Loucy (cell line): Measurements from ENCODE around the gene SSH2.
"Not testable (repeated sequence)": the region's sequence is repeated elsewhere in the genome, so short reads cannot be mapped to it uniquely, and the experiment has no call there.

Source experiments
- H2AFZ ChIP-seq: fragments of 200-600 bp; sonication (generic); 2 replicates; pipeline ENCODE4 v1.6.0; 2016; ENCODE audit warnings: antibody characterized with exemption, mild to moderate bottlenecking, low read length, moderate library complexity
- H3F3A ChIP-seq: fragments of 200-600 bp; 2 replicates; pipeline ENCODE4 v1.6.0; 2016; ENCODE audit warnings: antibody characterized with exemption, low read depth, mild to moderate bottlenecking
- H3K27me3 ChIP-seq: fragments of 200-600 bp; sonication (generic); 2 replicates; pipeline ENCODE4 v1.6.1; 2014; ENCODE audit warnings: low read length, mild to moderate bottlenecking; ENCODE audit not compliant: insufficient read depth, poor library complexity, severe bottlenecking
- H3K36me3 ChIP-seq: fragments of 200-600 bp; sonication (generic); 2 replicates; pipeline ENCODE4 v1.6.1; 2016; ENCODE audit warnings: low read length; ENCODE audit not compliant: insufficient read depth
- H3K4me1 ChIP-seq: fragments of 200-600 bp; sonication (generic); 2 replicates; pipeline ENCODE4 v1.5.1; 2014; ENCODE audit warnings: low read length, mild to moderate bottlenecking; ENCODE audit not compliant: insufficient read depth, poor library complexity, severe bottlenecking
- H3K4me2 ChIP-seq: fragments of 200-600 bp; sonication (generic); 2 replicates; pipeline ENCODE4 v1.6.0; 2014; ENCODE audit warnings: antibody characterized with exemption, low read length, low read depth, mild to moderate bottlenecking; ENCODE audit not compliant: poor library complexity, severe bottlenecking
- H3K4me3 ChIP-seq: fragments of 200-600 bp; sonication (generic); 2 replicates; pipeline ENCODE4 v1.5.1; 2014; ENCODE audit warnings: low read length, mild to moderate bottlenecking, mixed read lengths; ENCODE audit not compliant: poor library complexity, severe bottlenecking
- H3K79me2 ChIP-seq: fragments of 200-600 bp; sonication (generic); 2 replicates; pipeline ENCODE4 v1.6.1; 2014; ENCODE audit warnings: low read length; ENCODE audit not compliant: insufficient read depth
- H3K9ac ChIP-seq: fragments of 200-600 bp; sonication (generic); 2 replicates; pipeline ENCODE4 v1.6.0; 2014; ENCODE audit warnings: mild to moderate bottlenecking, low read depth, low read length, moderate library complexity; ENCODE audit not compliant: poor library complexity, severe bottlenecking
- H3K9me2 ChIP-seq: fragments of 200-600 bp; sonication (generic); replicated peaks from 2 replicates; pipeline ENCODE4 v1.6.1; 2016; ENCODE audit warnings: low read depth, low read length, mixed read lengths
- H3K9me3 ChIP-seq: fragments of 200-600 bp; sonication (generic); 2 replicates; pipeline ENCODE4 v1.6.1; 2014; ENCODE audit warnings: mild to moderate bottlenecking, antibody characterized with exemption, low read length, low read depth; ENCODE audit not compliant: insufficient read depth
- H4K20me1 ChIP-seq: fragments of 200-600 bp; sonication (generic); 2 replicates; pipeline ENCODE4 v1.6.0; 2014; ENCODE audit warnings: antibody characterized with exemption, low read length, mild to moderate bottlenecking; ENCODE audit not compliant: insufficient read depth, poor library complexity, severe bottlenecking
- CTCF ChIP-seq: fragments of 200-600 bp; sonication (generic); conservative IDR thresholded peaks from 2 replicates; pipeline ENCODE4 v1.5.1; 2014; ENCODE audit warnings: mild to moderate bottlenecking, antibody characterized with exemption, low read length
- EZH2phosphoT487 ChIP-seq: fragments of 200-600 bp; IDR thresholded peaks from 2 replicates; pipeline ENCODE4 v1.6.1; 2018; ENCODE audit warnings: antibody characterized with exemption, mild to moderate bottlenecking, moderate library complexity, borderline replicate concordance

The SSH2 gene

GRCh38 chr17:29782917-29783316, 147.1 kb downstream of the SSH2 start:
- Histone ChIP-seq H3K4me1 (peaks cover 4% of the 10 kb centered on the region), H3K36me3 (no peaks in the 10 kb centered on the region; the same call in 1 of the 2 replicates), H3K27me3 (no peaks in the 10 kb centered on the region), H3K4me2 (no peak overlapping the region), H2AFZ (no peak overlapping the region), H3K9me2 (no peaks in the 10 kb centered on the region), H3K9me3 (no peaks in the 10 kb centered on the region), H4K20me1 (no peaks in the 10 kb centered on the region), H3K9ac (no peak overlapping the region), H3K4me3 (no peak overlapping the region), H3F3A (no peaks in the 10 kb centered on the region), H3K79me2 (no peaks in the 10 kb centered on the region)
- TF ChIP-seq CTCF (no peak), EZH2phosphoT487 (no peak)

- not testable (repeated sequence) for H4K20me1 ChIP-seq, H3K4me3 ChIP-seq, H3K4me1 ChIP-seq, H3K36me3 ChIP-seq, H3K27me3 ChIP-seq, H3K9ac ChIP-seq, H3F3A ChIP-seq, H3K9me2 ChIP-seq, H3K4me2 ChIP-seq, H3K9me3 ChIP-seq, H2AFZ ChIP-seq, H3K79me2 ChIP-seq
Observed at GRCh38 chr17:29779812-29780190, 150.2 kb downstream of the SSH2 start.

- Histone ChIP-seq H3K27me3 (no peaks in the 10 kb centered on the region), H3F3A (no peaks in the 10 kb centered on the region), H3K79me2 (no peaks in the 10 kb centered on the region), H4K20me1 (no peaks in the 10 kb centered on the region), H3K9me3 (no peaks in the 10 kb centered on the region), H3K9ac (no peak overlapping the region), H3K4me3 (no peak overlapping the region), H2AFZ (no peak overlapping the region), H3K4me1 (peaks cover 4% of the 10 kb centered on the region), H3K4me2 (no peak overlapping the region), H3K36me3 (no peaks in the 10 kb centered on the region; the same call in 1 of the 2 replicates), H3K9me2 (no peaks in the 10 kb centered on the region)
- TF ChIP-seq CTCF (peak; percentile 88), EZH2phosphoT487 (no peak)
Observed at GRCh38 chr17:29778956-29779811, 150.8 kb downstream of the SSH2 start.

GRCh38 chr17:29777663-29778062, 152.4 kb downstream of the SSH2 start:
- Histone ChIP-seq H3K79me2 (no peaks in the 10 kb centered on the region), H2AFZ (no peak overlapping the region), H3K9ac (no peak overlapping the region), H3K36me3 (no peaks in the 10 kb centered on the region), H3K4me3 (no peak overlapping the region), H3K27me3 (no peaks in the 10 kb centered on the region), H3K9me3 (no peaks in the 10 kb centered on the region), H3K4me2 (no peak overlapping the region), H3F3A (no peaks in the 10 kb centered on the region), H4K20me1 (no peaks in the 10 kb centered on the region), H3K4me1 (peaks cover under 1% of the 10 kb centered on the region), H3K9me2 (no peaks in the 10 kb centered on the region)
- TF ChIP-seq CTCF (no peak), EZH2phosphoT487 (no peak)
